Fibroblast of skin of right biceps (primary cell): ENCODE results near the gene BRSK2.

Experiments
- DNase-seq: peaks from one replicate; pipeline ENCODE4 v3.0.0-alpha.2; 2013

The BRSK2 gene

DNA sequence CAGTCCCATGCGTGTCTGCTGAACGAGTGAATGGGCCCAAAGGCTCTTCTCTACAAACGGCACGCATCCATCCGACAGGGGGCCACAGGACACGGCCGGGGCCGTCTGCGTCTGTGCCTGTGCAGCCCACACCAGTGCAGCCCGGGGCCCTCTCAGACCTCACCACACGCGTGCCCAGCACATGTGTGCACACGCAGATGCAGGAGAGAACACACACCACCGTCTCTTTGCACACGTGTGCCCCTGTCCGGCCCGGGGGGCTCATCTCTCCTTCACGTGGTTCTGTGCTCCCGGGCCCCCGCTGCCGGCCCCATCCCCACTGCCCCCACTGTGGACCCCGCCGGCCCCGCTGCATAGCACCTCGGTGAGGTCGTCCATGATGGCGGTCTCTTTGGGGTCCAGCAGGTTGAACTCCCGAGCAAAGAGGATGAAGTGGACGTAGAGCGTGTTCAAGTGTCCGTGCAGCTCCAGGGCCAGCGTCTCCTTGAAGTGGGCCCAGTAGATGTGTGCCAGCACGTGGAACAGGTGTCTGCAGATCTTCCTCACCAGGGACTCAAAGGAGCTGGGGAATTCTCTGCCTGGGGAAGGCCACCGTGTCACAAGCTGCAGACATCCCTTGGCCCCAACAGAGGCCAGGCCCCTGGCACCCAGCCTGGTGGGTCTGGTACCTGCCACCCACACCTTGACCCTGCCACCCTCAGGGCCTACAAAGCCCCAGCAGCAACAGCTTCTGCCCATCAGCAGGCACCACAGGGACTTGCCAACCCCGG, 80.4 kb downstream of the BRSK2 start:
- no peak for DNase-seq

DNA sequence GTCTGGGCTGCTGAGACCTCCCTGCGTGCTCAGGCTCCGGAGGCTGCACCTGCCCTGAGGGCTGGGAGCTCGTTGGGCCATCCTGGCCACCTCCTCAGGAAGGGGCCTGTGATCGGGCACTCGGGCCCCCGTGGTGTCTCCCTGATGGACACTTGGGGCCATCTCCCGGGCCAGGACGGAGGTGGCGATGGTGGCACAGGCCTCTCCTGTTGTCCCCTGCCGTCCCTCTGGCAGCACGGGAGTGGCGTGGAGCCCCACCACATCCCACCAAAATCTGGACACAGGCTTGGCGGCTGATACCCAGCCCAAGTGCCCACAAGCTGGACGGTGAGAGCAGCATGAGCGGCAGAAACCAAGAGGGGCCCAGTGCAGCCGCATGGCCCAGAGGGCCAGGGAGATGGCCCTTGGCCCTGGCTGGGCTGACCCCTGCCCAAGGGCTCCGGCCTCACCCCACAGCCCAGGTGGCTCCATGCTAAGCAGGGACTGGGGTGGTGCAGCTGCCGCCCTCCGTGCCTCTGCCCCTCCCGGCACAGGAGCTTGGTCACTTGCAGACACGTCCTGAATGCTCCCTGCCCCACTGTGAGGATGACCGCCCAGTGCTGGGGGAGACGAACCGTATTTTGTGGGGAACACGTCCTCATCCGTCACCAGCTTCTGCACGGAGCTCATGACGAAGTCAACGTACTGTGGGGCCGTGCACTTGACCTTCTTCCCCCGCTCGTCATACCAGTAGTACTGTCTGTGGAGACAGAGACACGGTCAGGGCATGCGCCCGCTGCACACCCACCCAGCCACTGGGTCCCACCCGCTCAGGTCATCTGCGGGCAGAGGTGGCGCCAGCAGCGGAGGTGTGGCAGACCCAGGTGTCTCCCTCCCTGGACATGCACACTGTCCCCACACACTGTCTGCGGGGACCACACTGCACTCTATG, 81.2 kb downstream of the BRSK2 start:
- DNase-seq = no peak

DNA sequence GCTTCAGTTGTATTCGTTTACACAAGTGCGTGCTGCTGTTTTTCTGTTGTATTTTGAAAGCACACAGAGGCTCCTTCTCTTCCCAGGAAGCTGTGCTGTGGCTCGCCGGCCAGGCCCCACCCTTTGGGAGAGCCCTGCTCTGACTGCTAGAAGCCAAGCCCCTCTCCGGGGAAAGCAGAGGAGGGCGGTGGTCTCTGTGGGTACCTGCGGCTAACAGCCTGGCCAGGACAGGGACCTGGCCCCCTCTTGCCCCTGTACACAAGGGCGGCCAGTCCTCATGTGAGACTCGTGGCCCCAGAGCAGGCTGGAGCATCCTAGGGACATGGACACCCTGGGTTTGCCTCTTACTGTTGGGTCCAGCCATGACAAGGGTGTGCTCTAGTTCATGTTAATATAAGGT, 82.0 kb downstream of the BRSK2 start:
- no peak for DNase-seq

DNA sequence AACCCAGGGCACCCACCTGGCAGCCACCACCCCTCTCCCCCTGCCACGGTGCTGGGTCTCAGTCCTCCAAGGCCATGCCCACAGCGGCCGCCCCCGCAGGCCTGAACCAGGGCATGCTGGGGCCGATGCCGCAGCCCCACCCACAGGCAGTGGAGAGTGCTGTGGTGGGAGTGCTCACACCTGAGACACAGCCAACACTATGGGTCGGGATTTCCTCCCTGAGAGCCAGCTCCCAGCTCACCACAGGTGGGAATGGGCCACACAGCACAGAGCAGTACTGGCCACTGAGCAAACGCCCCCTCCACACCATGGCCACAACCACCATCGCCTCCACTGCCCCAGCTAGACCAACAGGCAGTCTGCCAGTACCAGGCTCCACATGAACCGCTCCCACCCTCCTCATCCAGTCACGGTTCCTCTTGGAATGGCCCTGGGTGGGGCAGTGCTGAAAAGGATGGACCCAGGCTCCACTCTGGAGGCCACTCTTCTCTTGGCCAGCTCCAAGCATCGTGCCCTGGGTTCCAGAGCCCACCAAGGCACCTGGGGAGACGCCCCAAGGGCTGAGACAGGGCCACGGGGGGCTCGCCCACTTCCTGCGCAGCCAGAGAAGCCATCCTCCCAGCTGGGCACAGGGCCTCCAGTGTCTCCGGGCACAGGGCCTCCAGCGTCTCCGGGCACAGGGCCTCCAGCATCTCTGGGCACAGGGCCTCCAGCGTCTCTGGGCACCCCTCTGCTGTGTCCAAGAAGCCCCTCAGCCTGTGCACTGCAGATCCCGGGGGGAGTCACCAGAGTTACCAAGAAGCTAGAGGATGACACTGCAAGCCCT, 82.7 kb downstream of the BRSK2 start:
- DNase-seq = no peak

DNA sequence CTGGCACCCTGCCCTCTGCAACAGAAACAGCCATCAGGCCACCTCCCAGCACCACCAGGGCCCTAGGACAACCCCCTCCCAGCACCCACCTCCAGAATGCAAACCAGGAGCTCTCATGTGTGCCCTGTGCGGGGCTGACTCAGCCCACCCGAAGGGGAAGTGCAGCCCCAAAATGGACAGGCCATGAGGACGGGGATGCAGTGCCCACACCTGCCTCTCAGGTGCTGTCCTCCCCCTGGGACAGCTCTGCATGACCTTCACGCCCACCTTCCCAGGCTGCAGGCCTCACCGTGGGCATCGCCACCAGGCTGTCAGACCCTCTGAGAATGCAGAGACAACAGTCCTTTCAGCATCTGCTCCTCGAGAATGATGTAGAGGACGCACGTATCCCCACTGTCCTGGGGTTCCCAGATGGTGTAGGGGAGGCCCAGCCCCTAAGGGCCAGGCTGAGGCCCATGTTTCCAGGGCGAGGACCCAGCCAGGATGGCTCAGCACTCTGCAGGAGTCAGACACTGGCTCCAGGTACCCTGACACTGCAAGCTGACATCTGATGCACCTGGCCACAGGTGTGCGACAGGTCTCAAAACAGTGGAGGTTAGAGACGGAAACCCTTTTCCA, 83.4 kb downstream of the BRSK2 start:
- no peak for DNase-seq

DNA sequence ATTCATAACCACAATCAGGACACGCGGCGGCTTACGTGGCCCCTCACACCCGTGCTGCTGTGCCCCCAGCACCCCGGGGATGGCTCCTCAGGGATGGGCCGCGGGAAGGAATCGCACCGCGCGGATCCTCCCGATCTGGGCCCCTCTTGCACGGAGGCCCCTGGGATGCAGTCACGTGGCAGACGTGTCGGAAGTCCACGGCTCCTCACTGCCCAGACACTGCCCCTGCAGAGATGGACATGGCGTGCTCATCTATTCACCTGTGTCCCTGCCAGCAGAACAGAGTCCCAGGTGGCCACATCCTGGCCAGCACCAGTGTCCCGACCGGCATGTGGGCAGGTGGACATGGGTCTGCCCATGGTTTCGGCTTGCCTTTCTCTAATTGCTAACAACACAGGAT, 84.1 kb downstream of the BRSK2 start:
- no peak for DNase-seq

DNA sequence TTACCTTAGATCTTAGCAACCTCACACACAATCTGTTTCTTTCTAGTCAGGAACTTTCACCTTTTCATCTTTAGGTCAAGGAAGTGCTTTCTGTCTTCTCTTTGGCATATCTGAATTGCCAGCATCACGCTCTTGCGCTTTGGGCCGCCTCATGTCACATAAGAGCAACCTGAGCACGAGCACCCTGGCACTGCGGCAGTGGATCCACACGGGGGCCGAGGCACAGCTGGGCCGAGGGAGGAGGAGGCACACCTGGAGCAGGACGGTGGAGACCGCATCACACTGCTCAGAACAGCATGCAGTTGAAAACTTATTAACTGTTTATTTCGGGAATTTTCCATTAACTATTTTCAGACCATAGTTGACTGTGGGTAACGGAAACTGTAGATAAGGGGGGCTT, 86.1 kb downstream of the BRSK2 start:
- no peak for DNase-seq

DNA sequence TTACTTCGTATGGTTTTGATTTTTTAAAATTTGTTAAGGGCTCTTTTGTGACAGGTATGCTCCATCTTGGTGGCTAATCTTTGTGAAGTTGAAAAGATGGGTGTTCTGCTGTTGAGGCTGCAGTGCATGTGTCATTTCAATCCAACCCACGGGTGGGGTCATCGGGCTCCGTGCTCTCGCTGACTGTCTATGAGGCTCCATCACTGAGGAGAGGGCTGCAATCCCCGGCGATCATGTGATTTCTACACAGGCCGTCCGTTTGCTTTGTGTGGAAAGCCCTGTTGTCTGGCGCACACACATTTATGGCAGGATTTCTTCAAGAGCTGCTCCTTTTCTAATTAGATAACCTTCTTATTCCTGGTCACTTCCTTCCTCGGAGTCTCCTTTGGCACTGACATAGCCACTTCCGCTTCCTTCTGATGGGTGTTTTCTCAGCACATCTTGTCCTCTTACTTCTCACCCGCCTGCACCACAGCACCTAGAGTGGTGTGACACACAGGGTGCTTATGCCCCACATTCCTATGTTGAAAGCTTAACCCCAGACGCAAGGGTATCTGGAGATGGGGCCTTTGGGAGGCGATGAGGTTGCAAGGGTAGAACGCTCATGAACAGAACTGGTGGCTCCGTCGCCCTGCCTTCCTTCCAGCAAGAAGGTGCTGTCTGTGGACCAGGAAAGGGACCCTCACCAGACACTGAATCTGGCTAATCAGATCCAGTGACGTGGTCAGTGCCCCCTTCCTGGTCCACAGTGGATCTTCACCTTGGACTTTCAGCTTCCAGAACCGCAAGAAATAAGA, 87.4 kb downstream of the BRSK2 start:
- DNase-seq = no peak

DNA sequence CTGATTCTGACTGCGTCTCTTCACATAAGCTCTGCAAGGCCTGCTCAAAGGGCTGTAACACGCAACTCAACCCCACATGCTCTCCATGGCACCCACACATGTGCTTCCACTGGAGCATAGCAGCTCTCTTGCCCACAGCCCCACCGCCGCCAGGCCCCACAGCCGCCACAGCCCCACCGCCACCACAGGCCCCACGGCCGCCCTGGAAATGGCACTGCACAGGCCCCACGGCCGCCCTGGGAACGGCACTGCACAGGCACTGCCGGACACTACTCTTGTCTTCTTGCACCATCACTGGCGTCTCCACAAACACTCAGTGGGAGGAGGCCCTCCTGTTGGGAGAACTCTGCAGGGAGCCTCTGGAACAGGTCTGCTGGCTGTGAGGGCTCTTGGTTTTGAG, 88.3 kb downstream of the BRSK2 start:
- DNase-seq = no peak

DNA sequence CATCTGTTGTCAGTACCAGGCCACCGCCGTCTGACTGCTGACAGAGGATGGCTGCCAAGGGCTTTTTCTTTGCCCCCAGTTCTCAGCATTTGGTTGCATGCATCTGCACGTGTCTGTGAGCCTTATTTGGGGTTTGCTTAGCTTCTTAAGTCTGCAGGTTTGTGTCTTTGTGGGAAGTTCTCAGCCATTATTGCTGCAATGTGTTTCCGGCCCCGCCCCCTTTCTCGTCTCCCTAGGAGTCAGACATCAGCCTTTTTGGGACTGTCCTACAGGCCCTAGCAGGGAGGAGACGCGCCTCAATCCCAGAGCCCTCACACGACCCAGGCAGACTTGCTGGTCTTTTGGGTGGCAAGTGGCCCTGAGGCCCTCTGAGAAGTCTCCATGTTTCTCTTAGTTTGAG, 88.8 kb downstream of the BRSK2 start:
- DNase-seq = no peak

DNA sequence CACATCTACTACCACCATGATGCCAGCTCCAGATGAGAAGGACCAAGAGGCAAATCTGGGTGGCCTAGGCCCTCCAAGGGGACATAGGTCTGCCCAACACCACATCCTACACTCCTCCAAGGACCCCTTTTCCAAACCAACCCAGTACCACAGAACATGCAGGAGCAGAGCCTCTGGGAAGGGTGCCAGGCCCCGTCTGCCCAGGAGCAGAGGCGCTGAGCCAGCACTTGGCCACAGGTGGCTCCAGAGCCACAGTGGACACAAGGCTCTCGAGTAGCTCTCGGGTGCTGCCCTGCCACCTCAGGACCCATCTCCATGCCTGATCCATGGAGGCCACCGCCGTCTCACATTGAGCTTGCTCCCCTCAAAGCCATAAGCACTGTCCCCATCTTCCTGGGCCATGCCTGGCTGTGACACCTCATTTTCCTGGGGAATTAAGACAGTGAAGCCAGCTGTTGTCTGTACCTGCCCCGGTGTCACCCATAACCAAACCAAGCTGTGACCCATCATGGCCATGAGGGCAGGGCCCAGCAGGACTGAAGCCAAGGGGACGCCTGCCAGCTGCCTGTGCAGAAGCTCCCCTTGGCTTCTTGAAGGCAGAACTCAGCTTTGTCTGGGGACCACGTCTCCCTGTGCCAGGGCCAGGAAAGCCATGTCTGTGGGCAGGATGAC, 89.4 kb downstream of the BRSK2 start:
- no peak for DNase-seq

DNA sequence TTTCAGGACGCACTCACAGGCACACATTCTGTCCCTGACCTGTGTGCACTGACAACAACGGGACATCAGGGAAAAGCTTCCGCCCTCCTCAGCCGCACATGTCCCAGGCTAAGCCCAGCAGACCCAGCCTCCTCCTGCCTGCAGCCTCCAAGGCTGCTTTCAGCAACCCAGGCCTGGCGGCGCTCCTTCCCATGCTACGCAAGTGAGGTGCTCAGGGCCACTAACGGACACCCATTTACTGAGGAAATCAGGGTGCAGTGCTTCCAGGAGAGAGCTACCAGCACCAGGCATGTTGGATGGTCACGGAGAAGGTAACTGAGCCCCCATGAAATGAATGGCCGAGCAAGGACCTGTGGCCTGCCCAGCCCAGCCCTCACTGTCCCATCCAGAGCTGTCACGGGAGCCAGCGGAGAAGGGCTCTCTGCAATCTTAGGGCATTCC, 90.0 kb downstream of the BRSK2 start:
- no peak for DNase-seq

DNA sequence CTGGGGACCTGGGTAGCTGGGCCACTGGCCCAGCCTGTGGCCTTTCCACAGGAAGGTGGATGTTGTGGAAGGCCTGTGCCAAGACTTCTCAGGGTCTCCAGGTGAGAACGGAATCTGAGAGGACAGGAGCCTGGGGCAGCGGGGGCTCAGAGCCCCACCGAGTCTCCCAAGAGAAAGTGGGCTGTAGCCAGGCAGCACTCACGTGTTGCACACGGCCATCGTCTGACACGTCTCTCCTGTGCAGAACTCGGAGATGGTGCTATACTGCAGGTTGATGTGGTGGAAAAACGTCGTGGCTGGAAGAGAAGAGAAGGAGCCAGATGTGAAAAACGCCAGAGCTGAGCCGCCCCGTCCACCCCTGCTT, 90.4 kb downstream of the BRSK2 start:
- DNase-seq = no peak

DNA sequence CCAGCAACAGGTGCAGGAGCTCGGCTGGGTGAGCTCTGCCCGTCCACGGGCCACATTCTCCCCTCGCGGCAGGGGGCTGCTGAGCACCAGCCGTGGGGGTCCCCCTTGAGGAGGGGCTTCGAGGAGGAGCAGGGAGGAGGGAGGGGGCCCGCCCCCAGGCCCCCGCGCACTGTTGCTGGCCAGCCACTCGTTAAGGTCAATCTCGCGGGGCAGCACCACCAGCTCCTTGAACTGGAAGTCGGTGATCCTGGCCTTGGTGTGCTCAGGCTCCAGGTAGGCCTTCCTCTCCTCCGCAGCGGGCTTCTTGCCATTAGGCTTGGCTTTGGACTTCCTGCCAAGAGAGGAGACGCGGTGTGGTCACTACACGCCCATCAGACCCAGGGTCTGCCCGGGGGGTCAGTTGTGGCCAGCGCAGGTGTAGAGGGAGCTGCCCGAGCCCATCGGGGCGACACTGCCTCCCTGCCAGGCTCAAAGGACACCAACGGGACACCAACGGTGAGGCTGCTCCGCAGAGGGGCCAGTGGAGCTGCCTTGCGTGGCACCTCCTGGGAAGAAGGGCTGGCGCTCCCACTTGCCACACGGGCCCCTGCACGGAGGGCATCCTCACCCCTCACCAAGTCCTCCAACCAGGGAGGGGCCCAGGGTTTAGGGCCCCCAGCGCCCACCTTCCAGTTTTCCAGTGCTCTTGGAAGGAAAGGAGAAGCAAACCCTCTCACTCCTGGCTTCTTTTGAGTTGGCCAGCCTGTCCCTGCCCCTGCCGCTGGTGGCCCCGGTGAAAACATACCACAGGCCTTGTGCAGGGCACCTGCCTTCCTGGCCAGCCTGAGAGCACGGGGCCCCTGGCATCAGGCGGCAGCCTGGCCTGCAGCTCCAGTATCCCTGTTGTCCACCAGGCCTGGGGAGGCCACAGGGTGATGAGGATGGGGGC, 91.1 kb downstream of the BRSK2 start:
- no peak for DNase-seq

DNA sequence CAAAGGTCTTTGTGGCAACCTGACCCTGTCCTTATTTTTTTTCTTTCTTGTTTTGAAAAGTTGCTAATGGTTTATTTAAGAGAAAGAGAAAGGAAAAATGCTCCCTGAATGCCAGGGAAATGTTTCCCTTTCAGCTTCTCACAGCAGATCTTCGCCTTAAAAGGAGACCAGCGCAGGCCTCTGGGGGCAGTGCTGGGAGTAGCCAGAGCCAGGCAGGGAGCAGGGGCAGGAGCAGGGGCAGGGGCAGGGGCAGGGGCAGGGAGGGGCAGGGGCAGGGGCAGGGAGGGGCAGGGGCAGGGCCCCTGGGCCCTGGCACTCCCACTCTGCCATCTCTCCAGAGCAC, 91.7 kb downstream of the BRSK2 start:
- no peak for DNase-seq

DNA sequence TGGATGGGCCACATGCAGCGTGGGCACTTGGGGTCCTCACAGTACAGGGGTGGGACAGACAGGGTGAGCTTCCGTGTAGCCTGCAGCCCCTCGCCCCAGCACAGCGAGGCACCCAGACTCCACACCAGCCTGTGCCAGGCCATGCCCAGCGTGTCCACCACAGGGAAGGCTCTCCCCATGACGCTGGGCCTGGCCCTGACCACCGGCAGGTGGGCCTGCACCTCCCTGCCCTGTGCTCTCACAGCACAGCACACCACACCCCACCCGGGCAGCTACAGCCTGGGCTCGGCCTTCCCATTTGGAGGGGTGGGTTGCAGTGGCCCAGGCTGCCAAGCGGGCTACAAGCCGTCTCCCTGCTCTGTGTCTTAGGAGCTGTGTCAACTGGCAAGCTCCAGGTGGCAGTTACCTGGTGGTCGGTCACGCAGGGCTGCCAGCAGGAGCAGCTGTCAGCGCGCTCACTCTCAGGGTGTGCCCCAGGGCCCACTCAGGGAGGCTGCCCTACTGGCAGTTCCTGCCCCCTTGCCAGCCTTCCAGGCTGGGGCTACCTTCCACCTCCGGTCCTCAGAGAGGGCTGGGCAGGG, 92.2 kb downstream of the BRSK2 start:
- no peak for DNase-seq

DNA sequence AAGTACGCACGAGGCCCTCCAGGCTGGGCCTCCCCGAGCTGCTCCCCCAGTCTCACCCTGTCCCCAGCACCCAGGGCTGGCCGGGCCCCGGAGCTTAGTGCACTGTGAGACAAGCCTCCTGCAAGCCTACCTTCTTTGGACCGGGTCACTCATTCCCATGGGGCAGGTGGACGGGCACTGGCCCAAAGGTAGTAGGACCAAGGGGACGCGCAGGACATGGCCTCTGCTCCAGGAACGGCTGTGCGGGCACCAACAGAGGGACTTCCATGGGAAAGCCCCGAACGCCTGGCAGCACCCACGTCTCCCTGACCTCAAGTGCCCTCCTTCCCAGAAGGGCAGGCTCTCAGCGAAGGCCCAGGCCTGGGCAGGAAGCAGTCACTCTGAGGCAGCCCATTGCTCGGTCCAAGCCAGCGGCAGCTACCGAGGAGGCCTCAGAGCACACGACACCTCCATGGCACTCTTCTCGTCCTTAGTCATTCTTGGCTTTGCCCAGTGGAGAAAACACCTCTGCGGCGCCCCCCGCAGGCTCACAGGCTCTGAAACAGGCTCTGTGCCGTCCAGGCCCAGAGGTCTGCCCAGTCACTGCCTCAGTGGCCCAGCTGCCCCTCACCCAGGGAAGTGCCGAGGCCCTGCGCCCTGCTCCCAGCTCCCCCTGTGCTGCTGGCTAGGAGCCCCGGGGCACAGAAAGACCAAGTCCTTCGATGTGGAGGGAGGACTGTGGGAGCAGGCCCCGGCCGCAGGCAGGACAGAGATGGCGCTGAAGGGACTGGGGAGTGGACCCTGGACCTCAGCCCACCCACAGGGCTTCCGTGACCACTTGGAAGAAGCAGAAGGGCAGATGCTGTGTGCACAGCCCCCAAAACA, 93.1 kb downstream of the BRSK2 start:
- DNase-seq = no peak

DNA sequence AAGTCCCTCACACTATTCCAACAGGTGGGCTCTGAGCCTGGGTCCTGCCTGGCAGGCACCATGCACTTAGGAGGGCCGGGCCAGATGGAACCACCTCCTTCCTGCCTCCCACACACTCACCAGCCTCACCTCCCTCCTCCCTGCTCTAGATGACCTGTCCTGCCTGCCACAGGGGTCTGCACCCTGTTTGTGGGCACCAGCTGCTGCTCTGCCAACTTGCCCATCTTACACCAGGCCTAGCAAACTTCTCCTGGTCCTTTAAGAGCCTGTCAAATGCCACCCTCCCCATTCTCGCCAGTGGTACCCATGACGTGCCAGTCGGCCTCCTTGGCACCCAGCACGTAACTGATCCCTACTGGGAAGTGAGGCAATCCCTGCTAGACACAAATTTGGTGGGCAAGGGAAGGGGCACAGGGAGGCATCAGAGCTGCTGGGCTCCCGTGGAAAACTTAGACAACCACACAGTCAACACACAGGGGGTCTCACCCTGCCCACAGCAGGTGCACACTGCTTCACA, 93.8 kb downstream of the BRSK2 start:
- DNase-seq = no peak
